Sigmoid colon (tissue), 7 donors: ENCODE results near the gene SYNE2. TPM values are rescaled to one million over a fixed set of nuclear protein-coding genes. Genes with fewer than 3 reads are reported as not detected.

Experiments used
- DNase-seq: peaks from one replicate; pipeline ENCODE4 v3.0.0-alpha.2; 2019
- H3K27ac ChIP-seq, 4 donors: fragments of 200-600 bp; sonication (generic); one replicate each; pipeline ENCODE4 v1.5.1; 2016 to 2019; ENCODE audit warnings: mild to moderate bottlenecking in 1 of 4
- H3K27me3 ChIP-seq, 3 donors: fragments of 200-600 bp; sonication (generic); one replicate each; pipeline ENCODE4 v1.5.1; 2019; ENCODE audit warnings: mild to moderate bottlenecking in 1 of 3
- H3K36me3 ChIP-seq, 4 donors: fragments of 200-600 bp; sonication (generic); one replicate each; pipeline ENCODE4 v1.5.1; 2016 to 2019
- H3K4me1 ChIP-seq, 4 donors: fragments of 200-600 bp; sonication (generic); one replicate each; pipeline ENCODE4 v1.5.1; 2017 to 2019
- H3K4me3 ChIP-seq, 4 donors: fragments of 200-600 bp; sonication (generic); one replicate each; pipeline ENCODE4 v1.5.1; 2017 to 2019; ENCODE audit warnings: mild to moderate bottlenecking in 2 of 4, moderate library complexity in 1 of 4
- H3K9me3 ChIP-seq, 4 donors: fragments of 200-600 bp in 3 of 4; sonication (generic) in 3 of 4; one replicate each; pipeline versions ENCODE4 v1.5.1 to v1.6.1; 2013 to 2019
- CTCF ChIP-seq, 4 experiments: fragments of 450-650 bp in 3 of 4; fragments of 200-600 bp in 1 of 4; IDR thresholded peaks; one replicate each; pipeline ENCODE4 v1.5.1; 2016 to 2019; ENCODE audit warnings: antibody characterized with exemption in 4 of 4, mild to moderate bottlenecking in 3 of 4, moderate library complexity in 2 of 4
- EP300 ChIP-seq, 4 donors: sonication (generic); formaldehyde crosslinking; IDR thresholded peaks; one replicate each; pipeline ENCODE4 v1.6.1; 2017; ENCODE audit warnings: antibody characterized with exemption in 4 of 4
- POLR2A ChIP-seq, 2 donors: fragments of 450-650 bp; IDR thresholded peaks; one replicate each; pipeline ENCODE4 v1.6.1; 2016; ENCODE audit warnings: antibody characterized with exemption in 2 of 2, mild to moderate bottlenecking in 2 of 2, moderate library complexity in 2 of 2
- POLR2AphosphoS5 ChIP-seq, 4 donors: sonication (generic); formaldehyde crosslinking; IDR thresholded peaks; one replicate each; pipeline ENCODE4 v1.6.1; 2017; ENCODE audit warnings: antibody characterized with exemption in 4 of 4
- WGBS, 2 donors: extraction: QIAGEN DNeasy Blood & Tissue Kit; methylation state at CpG; one replicate each; pipeline ENCODE4 v1.1.7; 2013; 5-methylcytosine and 5-hydroxymethylcytosine counted together
- intact Hi-C: fragments of 100-400 bp; cut with DNase I; formaldehyde crosslinking; loops from one replicate; pipeline ENCODE4 v1.15.1; 2023
- polyA plus RNA-seq, 3 donors: library from polyadenylated mRNA; stranded (reverse); fragments of 200-250 nt; gene quantifications; one replicate each; pipeline ENCODE4 v1.2.3, GENCODE V29; 2013
- total RNA-seq, 4 donors: library from RNA; depleted of rRNA; stranded (reverse); fragments of >200 nt; gene quantifications; one replicate each; pipeline ENCODE4 v1.1.0, GENCODE V29; 2016
- donor health status: healthy with polysubstance abuse.
- donor health status: Bipolar disorder and iron deficiency.
- donor health status: healthy.

Gene SYNE2
- total and polyA plus RNA-seq, 7 donors, result 25.8 to 70.6 (median 54.6) TPM

GRCh38 chr14:63926641-63927040 lies 73.8 kb downstream of the SYNE2 start:
- no peaks in the 10 kb centered on the region for H3K9me3 ChIP-seq
- no peak for TF ChIP-seq EP300 (IDR thresholded peaks at IDR 0.05)
- TF ChIP-seq CTCF (IDR thresholded peaks at IDR 0.05), result no peak
- no peak for TF ChIP-seq POLR2AphosphoS5 (IDR thresholded peaks at IDR 0.05)
- H3K4me3 ChIP-seq, result no peak overlapping the region
- intact Hi-C loops, result no loop called here
- no peak for DNase-seq
- H3K27ac ChIP-seq, result no peak overlapping the region
- WGBS, 2 donors, result 98% methylated on average over 2 of the region's 2 CpGs
- H3K27me3 ChIP-seq, result no peaks in the 10 kb centered on the region
- peaks cover 0 to 8% (median 4%) of the 10 kb centered on the region in 4 donors for H3K4me1 ChIP-seq
- no peaks in the 10 kb centered on the region for H3K36me3 ChIP-seq

- H3K4me3 ChIP-seq, result no peak overlapping the region
- no peaks in the 10 kb centered on the region for H3K9me3 ChIP-seq
- no peaks in the 10 kb centered on the region for H3K27me3 ChIP-seq
- no peak for TF ChIP-seq EP300 (IDR thresholded peaks at IDR 0.05)
- TF ChIP-seq POLR2AphosphoS5 (IDR thresholded peaks at IDR 0.05), result no peak
- no peak for TF ChIP-seq POLR2A (IDR thresholded peaks at IDR 0.05)
- TF ChIP-seq CTCF (IDR thresholded peaks at IDR 0.05), result no peak
- 87 to 90% methylated on average over 3 of the region's 3 CpGs for WGBS, 2 donors
- H3K36me3 ChIP-seq, result no peaks in the 10 kb centered on the region
- no peaks in the 10 kb centered on the region for H3K4me1 ChIP-seq
- intact Hi-C loops, result no loop called here
- no peak for DNase-seq
- no peak overlapping the region for H3K27ac ChIP-seq
These were observed 76.0 kb downstream of the SYNE2 start for GRCh38 chr14:63928744-63929174.

DNA sequence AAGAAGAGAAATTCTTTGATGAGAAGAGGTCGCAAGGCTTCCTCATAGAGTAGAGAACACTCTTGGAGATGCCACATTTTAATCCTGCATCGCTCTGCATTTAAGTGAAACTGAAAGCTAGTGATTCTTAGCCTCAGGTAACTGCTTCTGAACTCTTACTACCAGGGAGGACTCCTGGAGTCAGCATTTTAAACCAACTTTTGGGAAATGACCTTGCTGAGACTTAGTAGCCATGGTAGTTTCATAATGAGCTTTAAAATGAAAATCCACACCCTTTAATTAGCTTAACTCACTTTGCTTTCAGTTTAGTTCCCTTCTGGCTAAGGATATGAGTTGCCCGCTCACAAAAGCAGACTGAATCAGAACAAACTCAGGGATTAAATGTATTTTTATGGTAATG lies 80.3 kb downstream of the SYNE2 start:
- WGBS, 2 donors, result 42 to 67% methylated on average over 3 of the region's 3 CpGs
- Histone ChIP-seq H3K9me3 (no peaks in the 10 kb centered on the region), H3K27ac (no peak overlapping the region)

DNA sequence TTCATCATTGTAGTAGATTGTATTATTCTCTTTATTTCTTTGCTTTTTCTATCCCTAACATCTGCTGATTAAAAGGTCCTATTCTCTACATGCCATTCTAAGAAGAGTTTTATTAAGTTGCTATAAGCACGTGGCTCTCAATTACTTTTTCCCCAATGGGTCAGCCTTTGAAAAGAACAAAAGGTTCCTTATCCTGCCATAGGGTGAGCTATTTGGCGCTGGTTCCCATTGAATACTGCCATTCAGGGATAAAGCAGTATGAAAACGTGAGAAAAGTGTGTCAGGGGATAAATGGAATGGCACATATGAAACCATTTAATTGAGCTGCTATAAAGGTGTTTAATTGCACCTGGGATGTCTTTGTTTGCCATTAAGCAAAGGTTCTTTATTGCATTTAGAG lies 80.9 kb downstream of the SYNE2 start:
- Histone ChIP-seq H3K27me3 (no peaks in the 10 kb centered on the region), H3K9me3 (no peaks in the 10 kb centered on the region), H3K4me3 (no peak overlapping the region), H3K27ac (no peak overlapping the region), H3K36me3 (no peaks in the 10 kb centered on the region), H3K4me1 (no peaks in the 10 kb centered on the region)
- no peak for TF ChIP-seq POLR2A (IDR thresholded peaks at IDR 0.05)
- TF ChIP-seq CTCF (IDR thresholded peaks at IDR 0.05), result no peak
- no peak for TF ChIP-seq POLR2AphosphoS5 (IDR thresholded peaks at IDR 0.05)
- TF ChIP-seq EP300 (IDR thresholded peaks at IDR 0.05), result no peak
- DNase-seq, result no peak
- WGBS, 2 donors, result 19 to 69% methylated on average over 3 of the region's 3 CpGs
- intact Hi-C loops, result no loop called here

More for the DNA sequence above, 80.3 kb downstream of the SYNE2 start:
- no peak for DNase-seq
- intact Hi-C loops, result no loop called here
- H3K36me3 ChIP-seq, result no peaks in the 10 kb centered on the region
- H3K4me1 ChIP-seq, result no peaks in the 10 kb centered on the region
- TF ChIP-seq EP300 (IDR thresholded peaks at IDR 0.05) (no peak), CTCF (IDR thresholded peaks at IDR 0.05) (no peak), POLR2AphosphoS5 (IDR thresholded peaks at IDR 0.05) (no peak), POLR2A (IDR thresholded peaks at IDR 0.05) (no peak)
- no peaks in the 10 kb centered on the region for H3K27me3 ChIP-seq
- H3K4me3 ChIP-seq, result no peak overlapping the region
